NOMO-1 treated with DMSO at 0.1 percent for 48 hours (cell line): ENCODE measurements around the gene FBXW10.
"Not testable (repeated sequence)": the region's sequence is repeated elsewhere in the genome, so short reads cannot be mapped to it uniquely, and the experiment has no call there.

Experiments
- DNase-seq: peaks from one replicate; lab custom pipeline; 2025; ENCODE audit not compliant: unreplicated experiment; lab: John Stamatoyannopoulos, UW

Gene FBXW10

GRCh38 chr17:18743699-18744421 lies at the start of gene FBXW10:
Gene FBXW10 (plus strand): TSS chr17:18744054. CDS start chr17:18744245, 191 bp downstream.
- DNase-seq: not testable (repeated sequence)

- not testable (repeated sequence) for DNase-seq
Measured at GRCh38 chr17:18695143-18695542, 48.7 kb upstream of the FBXW10 start.

GRCh38 chr17:18698473-18699103 lies 45.3 kb upstream of the FBXW10 start:
- DNase-seq: not testable (repeated sequence)

- DNase-seq: not testable (repeated sequence)
Measured at GRCh38 chr17:18705955-18706354, 37.9 kb upstream of the FBXW10 start.

GRCh38 chr17:18708215-18708614 lies 35.6 kb upstream of the FBXW10 start:
- not testable (repeated sequence) for DNase-seq

GRCh38 chr17:18712354-18712999 lies 31.4 kb upstream of the FBXW10 start:
- DNase-seq: peak; percentile 9

GRCh38 chr17:18718643-18719427 lies 25.0 kb upstream of the FBXW10 start:
- DNase-seq: not testable (repeated sequence)

- DNase-seq: not testable (repeated sequence)
Measured at GRCh38 chr17:18719428-18720110, 24.3 kb upstream of the FBXW10 start.

GRCh38 chr17:18721775-18722547 lies 21.9 kb upstream of the FBXW10 start:
- DNase-seq: not testable (repeated sequence)

- not testable (repeated sequence) for DNase-seq
Measured at GRCh38 chr17:18722612-18723011, 21.2 kb upstream of the FBXW10 start.

GRCh38 chr17:18723509-18723908 lies 20.3 kb upstream of the FBXW10 start:
- DNase-seq: not testable (repeated sequence)

GRCh38 chr17:18732438-18732837 lies 11.4 kb upstream of the FBXW10 start:
- not testable (repeated sequence) for DNase-seq

- not testable (repeated sequence) for DNase-seq
Measured at GRCh38 chr17:18733350-18733749, 10.5 kb upstream of the FBXW10 start.

GRCh38 chr17:18739616-18740391 lies 4.0 kb upstream of the FBXW10 start:
- not testable (repeated sequence) for DNase-seq

- DNase-seq: not testable (repeated sequence)
Measured at GRCh38 chr17:18741228-18741627, 2.6 kb upstream of the FBXW10 start.

- not testable (repeated sequence) for DNase-seq
Measured at GRCh38 chr17:18744726-18745125, 872 bp downstream of the FBXW10 start.

- DNase-seq: not testable (repeated sequence)
Measured at GRCh38 chr17:18746551-18746950, 2.7 kb downstream of the FBXW10 start.

- not testable (repeated sequence) for DNase-seq
Measured at GRCh38 chr17:18747501-18747900, 3.6 kb downstream of the FBXW10 start.

GRCh38 chr17:18750242-18750641 lies 6.4 kb downstream of the FBXW10 start:
- not testable (repeated sequence) for DNase-seq
